ENCODE measurements around the gene ZBTB20.

Gene ZBTB20

GRCh38 chr3:115081444-115081843 lies 65.6 kb downstream of the ZBTB20 start:
- H3K4me3 ChIP-seq (replicated peaks; ENCODE audit: low read depth, low read length) = no peak overlapping the region
- TF ChIP-seq, protein P1, sequence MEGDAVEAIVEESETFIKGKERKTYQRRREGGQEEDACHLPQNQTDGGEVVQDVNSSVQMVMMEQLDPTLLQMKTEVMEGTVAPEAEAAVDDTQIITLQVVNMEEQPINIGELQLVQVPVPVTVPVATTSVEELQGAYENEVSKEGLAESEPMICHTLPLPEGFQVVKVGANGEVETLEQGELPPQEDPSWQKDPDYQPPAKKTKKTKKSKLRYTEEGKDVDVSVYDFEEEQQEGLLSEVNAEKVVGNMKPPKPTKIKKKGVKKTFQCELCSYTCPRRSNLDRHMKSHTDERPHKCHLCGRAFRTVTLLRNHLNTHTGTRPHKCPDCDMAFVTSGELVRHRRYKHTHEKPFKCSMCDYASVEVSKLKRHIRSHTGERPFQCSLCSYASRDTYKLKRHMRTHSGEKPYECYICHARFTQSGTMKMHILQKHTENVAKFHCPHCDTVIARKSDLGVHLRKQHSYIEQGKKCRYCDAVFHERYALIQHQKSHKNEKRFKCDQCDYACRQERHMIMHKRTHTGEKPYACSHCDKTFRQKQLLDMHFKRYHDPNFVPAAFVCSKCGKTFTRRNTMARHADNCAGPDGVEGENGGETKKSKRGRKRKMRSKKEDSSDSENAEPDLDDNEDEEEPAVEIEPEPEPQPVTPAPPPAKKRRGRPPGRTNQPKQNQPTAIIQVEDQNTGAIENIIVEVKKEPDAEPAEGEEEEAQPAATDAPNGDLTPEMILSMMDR (IDR thresholded peaks at IDR 0.05; ENCODE audit: low read depth, low read length, missing control alignments) = no peak
- DNase-seq (ENCODE audit: extremely low read depth, low read depth) = no peak

DNA sequence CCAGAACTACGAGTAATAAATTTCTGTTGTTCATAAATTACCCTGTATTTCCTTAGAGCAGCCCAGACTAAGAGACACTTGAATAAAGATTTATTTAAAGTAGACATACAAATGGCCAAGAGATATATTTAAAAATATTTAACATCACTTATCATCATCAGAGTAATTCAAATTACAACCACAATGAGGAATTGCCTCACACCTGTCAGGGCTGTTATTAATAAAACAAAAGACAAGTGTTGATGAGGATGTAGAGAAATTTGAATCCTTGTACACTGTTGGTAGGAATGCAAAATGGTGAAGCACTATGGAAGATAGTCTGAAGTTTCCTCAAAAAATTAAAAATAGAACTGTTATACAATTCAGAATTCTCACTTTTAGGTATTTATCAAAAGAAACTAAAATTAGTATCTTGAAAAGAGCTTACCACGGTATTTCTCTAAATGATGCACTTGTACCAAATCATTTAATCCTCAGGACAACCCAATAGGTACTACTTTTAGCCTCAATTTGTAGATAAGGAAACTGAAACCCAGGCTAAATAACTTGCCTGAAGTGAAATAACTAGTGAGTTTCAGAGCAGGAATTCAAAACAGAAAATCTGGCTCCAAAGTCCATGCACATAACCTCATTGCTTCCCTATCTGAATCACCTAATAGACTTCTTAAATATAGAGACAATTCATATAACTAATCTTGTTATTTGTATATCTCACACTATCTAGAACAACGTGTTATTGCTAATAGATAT lies 69.4 kb downstream of the ZBTB20 start:
- TF ChIP-seq, protein P1 (IDR thresholded peaks at IDR 0.05; ENCODE audit: low read depth, low read length, missing control alignments) = no peak
- H3K4me3 ChIP-seq (replicated peaks; ENCODE audit: low read depth, low read length) = no peak overlapping the region
- no peak for DNase-seq (ENCODE audit: extremely low read depth, low read depth)

- TF ChIP-seq, protein P1 (IDR thresholded peaks at IDR 0.05; ENCODE audit: low read depth, low read length, missing control alignments) = no peak
- DNase-seq (ENCODE audit: extremely low read depth, low read depth) = no peak
- no peak overlapping the region for H3K4me3 ChIP-seq (replicated peaks; ENCODE audit: low read depth, low read length)
Measured at GRCh38 chr3:115074502-115074901, 72.6 kb downstream of the ZBTB20 start.

GRCh38 chr3:115072265-115073021 lies 74.6 kb downstream of the ZBTB20 start:
- TF ChIP-seq, protein P1 (IDR thresholded peaks at IDR 0.05; ENCODE audit: low read depth, low read length, missing control alignments) = no peak

GRCh38 chr3:115071601-115072000 lies 75.5 kb downstream of the ZBTB20 start:
- no peak for DNase-seq (ENCODE audit: extremely low read depth, low read depth)
- TF ChIP-seq, protein P1 (IDR thresholded peaks at IDR 0.05; ENCODE audit: low read depth, low read length, missing control alignments) = no peak
- no peak overlapping the region for H3K4me3 ChIP-seq (replicated peaks; ENCODE audit: low read depth, low read length)

More at GRCh38 chr3:115072265-115073021, 74.6 kb downstream of the ZBTB20 start:
- H3K4me3 ChIP-seq (replicated peaks; ENCODE audit: low read depth, low read length) = no peak overlapping the region
- DNase-seq (ENCODE audit: extremely low read depth, low read depth) = no peak

- TF ChIP-seq, protein P1 (IDR thresholded peaks at IDR 0.05; ENCODE audit: low read depth, low read length, missing control alignments) = no peak
- no peak for DNase-seq (ENCODE audit: extremely low read depth, low read depth)
- no peak overlapping the region for H3K4me3 ChIP-seq (replicated peaks; ENCODE audit: low read depth, low read length)
Measured at GRCh38 chr3:115071166-115071565, 75.9 kb downstream of the ZBTB20 start.

Measured in HFF-Myc (cell line).